Lung (tissue), 12 donors: ENCODE results near the gene GPC6. TPM values are rescaled to one million over a fixed set of nuclear protein-coding genes. Genes with fewer than 3 reads are reported as not detected.

Source experiments
- ATAC-seq: fragments of 200-7000 bp; cut with Tn5 transposase; one replicate; pipeline ENCODE4 v1.9.1; 2020; ENCODE audit warnings: moderate number of reproducible peaks; ENCODE audit not compliant: insufficient read depth, low FRiP score
- DNase-seq, 3 donors: peaks; one replicate each; pipeline ENCODE4 v3.0.0-alpha.2; 2013 to 2017
- H3K27ac ChIP-seq, 2 donors: one replicate each; pipeline ENCODE4 v1.5.1; 2013; ENCODE audit warnings: mild to moderate bottlenecking in 2 of 2, moderate library complexity in 2 of 2, control low read depth in 1 of 2, inconsistent platforms in 1 of 2, low read depth in 1 of 2, low read length in 1 of 2
- H3K27me3 ChIP-seq, 3 donors: one replicate each; pipeline ENCODE4 v1.5.1; 2013; ENCODE audit warnings: low read length in 2 of 3; ENCODE audit not compliant: control insufficient read depth in 3 of 3, insufficient read depth in 3 of 3
- H3K36me3 ChIP-seq, 4 donors: one replicate each; pipeline ENCODE4 v1.5.1; 2013; ENCODE audit warnings: low read length in 4 of 4, mild to moderate bottlenecking in 1 of 4, moderate library complexity in 1 of 4; ENCODE audit not compliant: control insufficient read depth in 4 of 4, insufficient read depth in 4 of 4
- H3K4me1 ChIP-seq, 5 donors: one replicate each; pipeline ENCODE4 v1.5.1; 2013; ENCODE audit warnings: low read length in 5 of 5, mild to moderate bottlenecking in 2 of 5, moderate library complexity in 1 of 5; ENCODE audit not compliant: control insufficient read depth in 5 of 5, insufficient read depth in 5 of 5
- H3K4me3 ChIP-seq: one replicate; pipeline ENCODE4 v1.5.1; 2013; ENCODE audit warnings: mild to moderate bottlenecking, control low read depth, moderate library complexity
- H3K9ac ChIP-seq, 2 donors: one replicate each; pipeline ENCODE4 v1.5.1; 2013; ENCODE audit warnings: low read length in 2 of 2, control low read depth in 1 of 2; ENCODE audit not compliant: insufficient read depth in 1 of 2
- H3K9me3 ChIP-seq, 4 donors: one replicate each; pipeline ENCODE4 v1.5.1; 2013; ENCODE audit warnings: low read length in 3 of 4, mild to moderate bottlenecking in 1 of 4, moderate library complexity in 1 of 4; ENCODE audit not compliant: control insufficient read depth in 4 of 4, insufficient read depth in 3 of 4
- CTCF ChIP-seq: IDR thresholded peaks from 2 replicates; pipeline ENCODE4 v1.5.1; 2012; ENCODE audit warnings: mild to moderate bottlenecking; ENCODE audit errors: control extremely low read depth, extremely low read depth
- WGBS, 2 donors: extraction: QIAGEN DNeasy Blood & Tissue Kit; methylation state at CpG; one replicate each; pipeline ENCODE4 v1.1.7; 2013; 5-methylcytosine and 5-hydroxymethylcytosine counted together
- polyA plus RNA-seq, 2 donors: library from polyadenylated mRNA; stranded (reverse); fragments of 200-250 nt; gene quantifications; one replicate each; pipeline ENCODE4 v1.2.1, GENCODE V29; 2013
- total RNA-seq, 2 donors: library from RNA; depleted of rRNA in 1 of 2; stranded (reverse); fragments of >200 nt in 1 of 2; gene quantifications; one replicate each; pipeline ENCODE4 v1.2.1, GENCODE V29; 2014 to 2021
- donor health status: control.
- donor health status: control.
- donor health status: Bipolar disorder and iron deficiency.
- donor health status: healthy.
- donor health status: DM: yes; HTN: yes; CAD: no.

GPC6 gene
- total and polyA plus RNA-seq, 4 donors, result 0.45 to 31.4 (median 4.8) TPM

- no peak for ATAC-seq
- no peak overlapping the region for H3K4me3 ChIP-seq
Observed at GRCh38 chr13:94119360-94119936, 892.8 kb downstream of the GPC6 start.

GRCh38 chr13:94120878-94121277, 894.3 kb downstream of the GPC6 start:
- WGBS, 2 donors, result 66 to 75% methylated on average over 2 of the region's 2 CpGs

More at GRCh38 chr13:94119360-94119936, 892.8 kb downstream of the GPC6 start:
- no peak overlapping the region for H3K9ac ChIP-seq
- no peak for TF ChIP-seq CTCF
- H3K27me3 ChIP-seq, result peaks cover 0 to 3% (median 0%) of the 10 kb centered on the region in 3 donors
- 68 to 73% methylated on average over 7 of the region's 7 CpGs for WGBS, 2 donors
- peaks cover 0 to 9% (median 0%) of the 10 kb centered on the region in 5 donors for H3K4me1 ChIP-seq
- H3K9me3 ChIP-seq, result no peaks in the 10 kb centered on the region
- no peaks in the 10 kb centered on the region for H3K36me3 ChIP-seq
- DNase-seq, result peak; percentile 29 to 80 (median 44)
- H3K27ac ChIP-seq, result no peak overlapping the region

GRCh38 chr13:94121686-94122085, 895.1 kb downstream of the GPC6 start:
- WGBS, 2 donors, result 85% methylated on average over 1 of the region's 1 CpG
- no peak overlapping the region for H3K27ac ChIP-seq
- ATAC-seq, result no peak

More at GRCh38 chr13:94120878-94121277, 894.3 kb downstream of the GPC6 start:
- Histone ChIP-seq H3K9me3 (no peaks in the 10 kb centered on the region), H3K9ac (no peak overlapping the region), H3K4me3 (no peak overlapping the region), H3K36me3 (no peaks in the 10 kb centered on the region), H3K27ac (no peak overlapping the region), H3K4me1 (peaks cover 0 to 9% (median 0%) of the 10 kb centered on the region in 5 donors), H3K27me3 (peaks cover 0 to 3% (median 0%) of the 10 kb centered on the region in 3 donors)
- no peak for TF ChIP-seq CTCF
- ATAC-seq (no peak), DNase-seq (no peak)

More at GRCh38 chr13:94121686-94122085, 895.1 kb downstream of the GPC6 start:
- no peaks in the 10 kb centered on the region for H3K9me3 ChIP-seq
- no peak overlapping the region for H3K4me3 ChIP-seq
- H3K9ac ChIP-seq, result no peak overlapping the region
- H3K36me3 ChIP-seq, result no peaks in the 10 kb centered on the region
- no peak for TF ChIP-seq CTCF
- peaks cover 0 to 3% (median 0%) of the 10 kb centered on the region in 3 donors for H3K27me3 ChIP-seq
- peaks cover 0 to 9% (median 0%) of the 10 kb centered on the region in 5 donors for H3K4me1 ChIP-seq
- DNase-seq, result no peak
